K562 (cell line): ENCODE data around the gene HEMGN. TPM values are rescaled to one million over a fixed set of nuclear protein-coding genes. Genes with fewer than 3 reads are reported as not detected.

ENCODE experiments used
- ATAC-seq: fragments of 200-7000 bp; cut with Tn5 transposase; 3 replicates; pipeline ENCODE4 v1.9.1; 2020; ENCODE audit warnings: moderate library complexity
- BruUV-seq: library from RNA; stranded (reverse); fragments of 400-500 nt; replicated peaks from 2 replicates; lab custom pipeline; 2021; lab: Mats Ljungman, UMichigan
- CTCF ChIA-PET: fragments of 300-600 bp; formaldehyde crosslinking; extraction: SDS; loops from one replicate; lab custom pipeline; 2021; ENCODE audit warnings: low intra/inter-chr PET ratio; lab: Yijun Ruan, JAX
- POLR2A ChIA-PET: fragments of 300-600, 350-650 bp; sonication (Branson Sonifier 250); formaldehyde crosslinking; extraction: SDS; loops from one replicate; lab custom pipeline; 2021; ENCODE audit warnings: antibody characterized with exemption, inconsistent platforms; lab: Yijun Ruan, JAX
- DNase-seq, 4 experiments: peaks; one replicate each; pipeline versions ENCODE4 v3.0.0 to v3.0.0-alpha.2; 2011 to 2018; ENCODE audit warnings: low spot score in 3 of 4, mixed read lengths in 3 of 4; ENCODE audit errors: extremely low read depth in 1 of 4
- FAIRE-seq: peaks from 2 replicates; lab custom pipeline; 2011; peaks lifted over from hg19 to GRCh38; lab: Jason Lieb, UNC
- H2AFZ ChIP-seq: 2 replicates; pipeline ENCODE4 v1.6.0; 2011; ENCODE audit warnings: low read depth, low read length, control low read depth, inconsistent platforms
- H3K27ac ChIP-seq: fragments of 200-600 bp; 3 replicates; pipeline ENCODE4 v1.8.0; 2011; ENCODE audit warnings: low read depth, mild to moderate bottlenecking, control low read depth, inconsistent platforms, low read length, moderate library complexity, mixed read lengths; ENCODE audit errors: extremely low read depth
- H3K27me3 ChIP-seq, 2 experiments: fragments of 300-600 bp in 1 of 2; 2 replicates in 1 of 2; 3 replicates in 1 of 2; pipeline versions ENCODE4 v1.6.0 to v1.8.0; 2011; ENCODE audit warnings: inconsistent platforms in 2 of 2, low read length in 2 of 2, mild to moderate bottlenecking in 1 of 2, mixed read lengths in 1 of 2, moderate library complexity in 1 of 2; ENCODE audit not compliant: control insufficient read depth in 2 of 2, insufficient read depth in 2 of 2
- H3K36me3 ChIP-seq: fragments of 300-600 bp; 3 replicates; pipeline ENCODE4 v1.8.0; 2011; ENCODE audit warnings: mild to moderate bottlenecking, low read length, inconsistent platforms; ENCODE audit not compliant: control insufficient read depth, insufficient read depth
- H3K4me1 ChIP-seq, 2 experiments: fragments of 200-600 bp in 1 of 2; replicated peaks in 1 of 2; 2 replicates in 1 of 2; 3 replicates in 1 of 2; pipeline versions ENCODE4 v1.5.1 to v1.8.0; 2011; ENCODE audit warnings: inconsistent platforms in 2 of 2, low read length in 2 of 2, mild to moderate bottlenecking in 1 of 2, mixed read lengths in 1 of 2, moderate library complexity in 1 of 2; ENCODE audit not compliant: control insufficient read depth in 2 of 2, insufficient read depth in 2 of 2
- H3K4me2 ChIP-seq: 2 replicates; pipeline ENCODE4 v1.6.1; 2011; ENCODE audit warnings: low read length, control low read depth, inconsistent platforms, mixed read lengths; ENCODE audit not compliant: insufficient read depth
- H3K4me3 ChIP-seq: fragments of 200-600 bp; sonication (generic), shearing (Covaris generic); 2 replicates; pipeline ENCODE4 v1.5.1; 2016; ENCODE audit warnings: control low read depth, inconsistent platforms
- H3K79me2 ChIP-seq: fragments of 200-600 bp; 3 replicates; pipeline ENCODE4 v1.8.0; 2011; ENCODE audit warnings: low read length, inconsistent platforms; ENCODE audit not compliant: control insufficient read depth, insufficient read depth
- H3K9ac ChIP-seq, 2 experiments: 2 replicates each; pipeline versions ENCODE4 v1.6.0 to v1.6.1; 2011; ENCODE audit warnings: low read depth in 2 of 2, low read length in 2 of 2, control low read depth in 1 of 2, inconsistent platforms in 1 of 2, mild to moderate bottlenecking in 1 of 2, mixed read lengths in 1 of 2; ENCODE audit not compliant: insufficient read depth in 1 of 2
- H3K9me1 ChIP-seq: one replicate; pipeline ENCODE4 v1.6.0; 2011; ENCODE audit warnings: inconsistent platforms, mild to moderate bottlenecking, low read length, moderate library complexity; ENCODE audit not compliant: control insufficient read depth, insufficient read depth
- H3K9me3 ChIP-seq: replicated peaks from 2 replicates; pipeline ENCODE4 v1.5.1; 2011; ENCODE audit warnings: low read depth, low read length, inconsistent platforms; ENCODE audit not compliant: control insufficient read depth, insufficient read depth
- H4K20me1 ChIP-seq: replicated peaks from 2 replicates; pipeline ENCODE4 v1.6.1; 2011; ENCODE audit warnings: low read length, inconsistent platforms, mixed read lengths; ENCODE audit not compliant: control insufficient read depth, insufficient read depth
- ARID3A ChIP-seq: IDR thresholded peaks from 2 replicates; pipeline ENCODE4 v1.6.1; 2012; ENCODE audit warnings: low read depth, low read length, improper control_type of control experiment, borderline replicate concordance
- BCLAF1 ChIP-seq, 2 experiments: fragments of 450-650 bp in 1 of 2; IDR thresholded peaks; 2 replicates each; pipeline ENCODE4 v1.6.1; 2011 to 2017; ENCODE audit warnings: low read depth in 2 of 2, antibody characterized with exemption in 1 of 2, borderline replicate concordance in 1 of 2, low read length in 1 of 2, mild to moderate bottlenecking in 1 of 2, mixed read lengths in 1 of 2; ENCODE audit not compliant: control insufficient read depth in 1 of 2
- IFI16 ChIP-seq: fragments of 250-450 bp; sonication (Bioruptor Pico); IDR thresholded peaks from 2 replicates; pipeline ENCODE4 v2.1.2; 2022; ENCODE audit warnings: mild to moderate bottlenecking, inconsistent platforms
- KLF6 ChIP-seq: fragments of 250-450 bp; sonication (Bioruptor Pico); IDR thresholded peaks from 2 replicates; pipeline ENCODE4 v1.4.0; 2020; ENCODE audit warnings: mild to moderate bottlenecking, moderate library complexity, borderline replicate concordance
- NFRKB ChIP-seq: fragments of 450-650 bp; IDR thresholded peaks from 2 replicates; pipeline ENCODE4 v1.6.1; 2016; ENCODE audit warnings: low read depth
- NRF1 ChIP-seq, 2 experiments: fragments of 450-650 bp; IDR thresholded peaks in 1 of 2; conservative IDR thresholded peaks in 1 of 2; 2 replicates each; pipeline ENCODE4 v1.6.1; 2014; ENCODE audit warnings: mild to moderate bottlenecking in 2 of 2
- POU5F1 ChIP-seq: fragments of 150-350 bp; IDR thresholded peaks from 2 replicates; pipeline ENCODE4 v1.6.1; 2014; ENCODE audit warnings: borderline replicate concordance, low read length, low read depth, mild to moderate bottlenecking; ENCODE audit not compliant: partially characterized antibody
- SREBF1 ChIP-seq: fragments of 150-350 bp; IDR thresholded peaks from 2 replicates; pipeline ENCODE4 v1.6.1; 2014; ENCODE audit warnings: antibody characterized with exemption, low read depth, low read length, borderline replicate concordance
- STAT5B ChIP-seq: fragments of 250-450 bp; sonication (Bioruptor Pico); IDR thresholded peaks from 2 replicates; pipeline ENCODE4 v1.8.0; 2021; ENCODE audit warnings: mild to moderate bottlenecking, inconsistent platforms
- TAF1 ChIP-seq: IDR thresholded peaks from 2 replicates; pipeline ENCODE4 v1.6.1; 2011; ENCODE audit warnings: mild to moderate bottlenecking, low read length, moderate library complexity; ENCODE audit not compliant: insufficient read depth, control insufficient read depth, severe bottlenecking; ENCODE audit errors: extremely low read depth
- TRIM24 ChIP-seq, 2 experiments: fragments of 450-650 bp; IDR thresholded peaks; 2 replicates each; pipeline ENCODE4 v1.6.1; 2016
- TSC22D4 ChIP-seq: fragments of 450-650 bp; IDR thresholded peaks from 2 replicates; pipeline ENCODE4 v1.6.1; 2016; ENCODE audit warnings: missing genetic modification characterization, missing biosample characterization, control low read depth
- TSHZ1 ChIP-seq: fragments of 250-450 bp; sonication (Bioruptor Pico); IDR thresholded peaks from 2 replicates; pipeline ENCODE4 v1.4.0; 2020; ENCODE audit warnings: mild to moderate bottlenecking, moderate library complexity
- ZNF23 ChIP-seq: fragments of 250-450 bp; sonication (Bioruptor Pico); IDR thresholded peaks from 2 replicates; pipeline ENCODE4 v1.4.0; 2020; ENCODE audit warnings: mild to moderate bottlenecking
- WGBS: fragments of 100-300 bp; shearing (Covaris generic); methylation state at CpG from one replicate; pipeline ENCODE4 v1.1.6; 2016; ENCODE audit warnings: low coverage, mixed read lengths; ENCODE audit not compliant: insufficient coverage; ENCODE audit errors: missing lambda C conversion rate; 5-methylcytosine and 5-hydroxymethylcytosine counted together
- in situ Hi-C: fragments of 300-500 bp; cut with MboI; formaldehyde crosslinking; loops from 4 replicates; pipeline ENCODE4 v1.15.0; 2018; ENCODE audit warnings: inconsistent platforms, mixed read lengths
- intact Hi-C: fragments of 100-400 bp; cut with micrococcal nuclease; formaldehyde crosslinking; loops from 2 replicates; pipeline ENCODE4 v1.14.2; 2022
- polyA plus RNA-seq, 8 experiments: library from polyadenylated mRNA; depleted of rRNA in 4 of 8; stranded (reverse) in 5 of 8; unstranded in 3 of 8; fragments of >200 nt; fragmentation: Nextera tagmentation in 2 of 8; fragmentation: Illumina TruSeq in 1 of 8; extraction: Ambion mirVana in 2 of 8; extraction: Trizol in 1 of 8; gene quantifications; 2 replicates each; pipeline versions ENCODE4 v1.2.1 to v1.2.3, GENCODE V29; 2011 to 2014; ENCODE audit warnings: inconsistent platforms in 1 of 8, missing spikeins in 1 of 8
- total RNA-seq, 7 experiments: library from RNA; depleted of rRNA in 6 of 7; stranded (reverse); fragments of >200 nt in 6 of 7; fragmentation: Illumina TruSeq in 2 of 7; extraction: Trizol in 2 of 7; gene quantifications; 2 replicates each; pipeline versions ENCODE4 v1.2.1 to v1.2.3, GENCODE V29; 2011 to 2021; ENCODE audit warnings: low replicate concordance in 1 of 7

The HEMGN gene
- total and polyA plus RNA-seq, 9 of the 15 experiments (the other 6 are each of a cell fraction or from before 2014, with no cell fraction given), result 56.3 to 258 (median 137) TPM

- FAIRE-seq, result no peak
- no TSS peak for BruUV-seq
- 53% methylated on average over 1 of the region's 1 CpG for WGBS
- TF ChIP-seq SREBF1 (no peak), STAT5B (CRISPR knock-in tag) (no peak), IFI16 (no peak), TSHZ1 (no peak), ARID3A (no peak), POU5F1 (no peak), TRIM24 (IDR thresholded peaks at IDR 0.05) (no peak), NFRKB (no peak), ZNF23 (no peak), KLF6 (CRISPR knock-in tag) (no peak), TSC22D4 (tag) (no peak), TAF1 (no peak), BCLAF1 (IDR thresholded peaks at IDR 0.05; ENCODE audit: borderline replicate concordance in 1 of 2, control insufficient read depth in 1 of 2, low read depth in 2 of 2, low read length in 1 of 2) (no peak), NRF1 (conservative IDR thresholded peaks at IDR 0.05 in 1 of 2, IDR thresholded peaks at IDR 0.05 in 1 of 2) (no peak)
Observed at GRCh38 chr9:97911970-97912369, 26.0 kb downstream of the HEMGN start.

More at GRCh38 chr9:97911970-97912369, 26.0 kb downstream of the HEMGN start:
- no peaks in the 10 kb centered on the region for H3K9me1 ChIP-seq
- H3K79me2 ChIP-seq, result no peaks in the 10 kb centered on the region
- no peak for DNase-seq
- intact Hi-C loops, result no loop called here
- no peak overlapping the region for H3K9ac ChIP-seq
- ChIA-PET CTCF (no interaction called here), POLR2A (interaction anchor here (1.3 to 1.6 kb wide), 3 partner anchors 8 to 10 kb away, joined by 4 to 10 read pairs (median 6); no protein-coding TSS in a partner anchor)
- no peaks in the 10 kb centered on the region for H4K20me1 ChIP-seq
- ATAC-seq, result no peak
- no peaks in the 10 kb centered on the region; a peak in 2 of 5 replicates for H3K4me1 ChIP-seq
- in situ Hi-C loops, result loop anchor here (25.0 kb wide), 2 partner anchors 350 to 875 kb away; partner anchors contain the start of genes ANKS6 and TBC1D2
- no peaks in the 10 kb centered on the region for H3K27me3 ChIP-seq
- H3K27ac ChIP-seq, result no peak overlapping the region
- H3K4me3 ChIP-seq, result no peak overlapping the region
- no peaks in the 10 kb centered on the region for H3K9me3 ChIP-seq
- no peak overlapping the region for H3K4me2 ChIP-seq
- H2AFZ ChIP-seq, result no peak overlapping the region
- H3K36me3 ChIP-seq, result peaks cover 79% of the 10 kb centered on the region; the same call in 2 of the 3 replicates
